C4-2B (cell line): ENCODE data around the gene KIF20B.

Experiments used
- CTCF ChIP-seq: fragments of 450-650 bp; conservative IDR thresholded peaks from 2 replicates; pipeline ENCODE4 v1.5.1; 2017; ENCODE audit warnings: mild to moderate bottlenecking
- ZFX ChIP-seq: fragments of 450-650 bp; IDR thresholded peaks from 2 replicates; pipeline ENCODE4 v1.6.1; 2017

GRCh38 chr10:89662596-89662995 lies 38.8 kb upstream of the KIF20B start:
- no peak for TF ChIP-seq CTCF
- TF ChIP-seq ZFX: no peak
